ENCODE results near the gene LOXL4.

LOXL4 gene

DNA sequence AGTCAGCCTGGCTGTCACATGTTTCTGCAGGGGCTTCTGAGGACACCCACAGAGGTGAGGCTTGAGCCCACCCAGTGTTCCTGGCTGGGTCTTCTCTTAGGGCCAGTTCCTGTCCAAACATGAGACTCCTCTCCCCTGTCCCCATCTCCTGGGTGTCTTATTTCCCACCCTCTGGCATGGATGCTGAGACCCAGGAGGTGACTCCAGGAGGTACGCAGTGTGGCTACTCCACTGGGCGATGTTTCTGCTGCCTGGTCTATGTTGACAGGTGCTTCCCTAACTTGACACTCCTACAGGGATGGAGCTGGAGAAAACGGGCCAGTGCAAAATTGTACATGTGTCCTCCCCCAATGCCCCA, 26.3 kb upstream of the LOXL4 start:
- DNase-seq: no peak

DNA sequence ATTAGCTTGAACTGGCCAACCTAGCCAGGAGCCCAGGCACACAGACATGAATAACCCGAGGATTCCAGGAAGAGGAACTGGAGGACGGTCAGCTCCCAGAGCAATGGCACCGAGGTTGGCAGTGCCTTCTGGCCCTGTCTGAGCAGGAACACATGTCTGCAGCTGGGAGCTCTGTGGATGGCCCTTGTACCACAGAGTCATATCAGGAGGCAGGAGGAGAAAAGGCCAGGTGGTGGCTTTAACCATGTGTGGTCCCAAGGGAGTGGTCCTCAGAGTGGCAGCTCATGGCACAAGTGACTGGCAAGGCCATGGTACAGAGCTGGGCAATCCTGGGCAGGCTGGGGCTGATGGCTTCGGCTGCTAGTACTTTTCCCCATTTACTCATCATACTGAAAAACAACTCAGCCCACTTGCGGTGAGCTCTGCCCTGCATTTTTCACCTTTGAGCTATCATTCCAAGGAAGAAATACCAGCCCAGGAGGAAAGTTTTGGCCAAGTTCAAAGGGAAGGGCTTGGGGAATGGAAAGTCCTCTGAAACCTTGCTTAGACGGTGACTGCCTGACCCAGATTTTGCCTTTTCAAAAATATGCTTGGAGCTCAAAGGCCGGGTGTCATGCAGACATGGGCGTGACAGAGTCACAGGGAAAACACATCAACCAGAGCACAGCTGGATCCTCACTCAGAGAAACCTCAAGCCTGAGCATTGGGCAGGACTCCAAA, 25.7 kb upstream of the LOXL4 start:
- peak; percentile 34 for DNase-seq

DNA sequence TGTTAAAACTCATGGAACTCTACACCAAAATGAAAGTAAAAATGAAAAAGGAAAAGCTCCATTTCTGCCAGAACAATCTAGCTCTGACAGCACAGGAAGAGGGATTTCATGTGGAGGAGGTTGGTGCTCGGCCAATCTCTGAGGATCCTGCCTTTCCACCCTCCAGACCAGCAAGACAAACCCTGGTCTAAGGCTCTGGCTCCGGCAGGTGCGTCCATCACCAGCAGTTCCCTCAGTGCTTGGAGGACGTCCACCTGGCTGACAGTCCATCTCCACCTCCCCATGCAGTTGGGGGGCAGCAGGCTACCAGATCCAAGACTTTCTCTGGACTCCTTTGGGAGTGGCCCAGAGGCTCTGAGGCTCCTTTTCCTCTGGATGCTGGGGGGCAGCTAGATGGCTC, 25.0 kb upstream of the LOXL4 start:
- DNase-seq: no peak

DNA sequence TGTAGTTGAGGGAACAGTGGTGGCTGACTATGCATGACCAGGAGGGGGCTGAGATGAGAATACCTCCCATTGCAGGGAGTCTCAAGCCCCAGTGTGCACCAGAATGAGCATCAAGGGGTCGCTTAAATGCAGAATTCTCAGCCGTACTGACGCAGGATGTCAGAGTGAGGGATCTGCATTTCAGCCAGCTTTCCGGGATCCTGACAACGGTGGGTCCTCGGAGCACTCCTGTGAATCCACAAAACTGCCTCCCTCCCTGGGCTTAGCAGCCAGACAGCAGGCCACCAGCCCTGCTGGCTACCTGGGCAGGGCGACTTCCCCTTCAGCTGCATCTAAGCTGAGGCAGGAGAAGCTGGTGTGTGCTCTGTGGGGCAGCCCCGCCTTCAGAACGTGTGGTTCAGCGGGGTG, 21.8 kb upstream of the LOXL4 start:
- DNase-seq: no peak

DNA sequence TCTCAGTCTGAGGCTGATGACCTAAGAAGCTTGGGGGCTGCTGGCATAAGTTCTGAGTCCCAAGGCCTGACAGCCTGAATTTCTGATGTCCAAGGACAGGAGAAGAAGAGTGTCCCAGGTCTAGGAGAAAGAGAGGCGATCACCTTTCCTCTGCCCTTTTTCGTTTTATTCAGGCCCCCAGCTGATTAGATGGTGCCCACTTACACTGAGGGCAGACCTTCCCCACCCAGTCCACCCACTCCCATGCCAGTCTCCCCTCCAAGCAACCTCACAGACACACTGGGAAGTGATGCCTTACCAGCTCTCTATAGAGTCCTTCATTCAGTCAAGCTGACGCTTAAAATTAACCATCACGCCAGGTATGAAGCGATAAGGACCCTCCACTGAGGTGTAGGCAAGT, 19.3 kb upstream of the LOXL4 start:
- no peak for DNase-seq

DNA sequence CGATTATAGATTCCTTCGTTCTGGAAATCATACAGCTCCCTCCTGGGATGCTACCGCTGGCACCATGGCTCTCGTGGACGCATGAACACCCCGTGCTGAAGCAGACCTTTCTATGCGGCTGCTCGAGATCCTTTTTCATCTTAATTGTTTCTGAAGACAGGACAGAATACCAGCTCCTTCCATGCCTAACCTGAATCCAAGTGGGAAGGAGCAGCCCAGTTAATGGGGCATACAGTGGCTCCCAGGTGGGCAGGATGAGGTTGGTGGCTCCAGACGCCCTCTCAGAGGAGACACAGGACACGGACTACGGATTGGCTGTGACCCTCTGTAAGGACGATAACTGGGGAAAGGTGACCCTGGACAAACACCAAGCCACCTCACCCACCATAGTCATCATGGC, 18.4 kb upstream of the LOXL4 start:
- no peak for DNase-seq

DNA sequence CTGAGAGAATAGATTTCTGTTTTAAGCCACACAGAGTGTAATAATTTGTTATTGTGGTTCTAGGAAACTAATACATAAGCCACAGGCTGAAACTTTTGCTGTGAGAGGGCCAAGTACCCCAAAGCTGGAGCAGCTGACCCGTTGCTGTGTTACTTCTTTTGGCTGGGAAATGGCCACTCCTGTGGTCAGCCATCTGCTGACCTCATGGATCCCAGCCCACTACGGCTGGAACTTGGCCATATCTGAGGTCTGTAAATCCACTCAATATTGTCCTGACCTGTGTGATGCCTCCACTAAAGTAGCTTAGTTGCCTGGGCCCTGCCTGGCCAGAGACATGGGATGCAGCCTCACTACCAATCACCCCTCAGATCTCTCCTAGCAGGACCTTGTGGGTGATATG, 17.4 kb upstream of the LOXL4 start:
- DNase-seq: no peak

DNA sequence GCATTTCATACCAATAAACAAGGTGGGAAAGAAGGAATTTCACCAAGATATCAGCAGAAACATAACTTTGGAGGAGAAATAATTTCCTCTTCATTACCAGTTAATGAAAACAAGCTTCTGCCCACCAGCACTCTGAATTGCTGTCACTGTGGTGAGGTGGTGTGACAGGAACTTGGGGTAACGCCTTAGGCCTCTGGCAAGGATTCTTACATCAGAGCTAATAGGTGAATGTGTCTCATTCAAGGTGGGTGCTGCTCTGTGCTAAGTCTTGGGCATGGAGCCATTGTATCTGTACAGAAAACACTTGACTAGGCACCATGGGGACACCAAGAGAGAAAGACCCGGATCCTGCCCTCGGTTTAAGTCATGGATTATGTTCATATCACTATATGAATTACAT, 8.3 kb upstream of the LOXL4 start:
- DNase-seq: no peak

DNA sequence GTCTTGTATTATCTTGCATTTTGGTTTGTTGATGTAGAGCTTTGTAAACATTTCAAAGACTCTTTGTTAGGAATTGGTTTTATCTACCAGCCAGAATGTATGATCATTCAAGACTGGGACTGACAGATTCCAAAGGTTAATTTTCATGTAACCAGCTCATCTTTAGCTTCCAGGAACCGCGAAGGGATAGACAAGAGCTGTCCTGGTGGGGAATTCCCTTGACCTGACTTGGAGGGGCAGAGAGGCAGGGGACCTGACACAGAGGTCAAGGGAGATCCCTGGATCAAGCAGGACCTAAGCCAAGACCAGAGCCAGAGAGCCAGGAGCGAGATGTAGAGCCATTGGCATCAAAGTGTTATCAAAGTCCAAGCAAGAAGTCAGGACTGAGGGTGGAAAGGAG, 6.6 kb upstream of the LOXL4 start:
- DNase-seq: no peak

DNA sequence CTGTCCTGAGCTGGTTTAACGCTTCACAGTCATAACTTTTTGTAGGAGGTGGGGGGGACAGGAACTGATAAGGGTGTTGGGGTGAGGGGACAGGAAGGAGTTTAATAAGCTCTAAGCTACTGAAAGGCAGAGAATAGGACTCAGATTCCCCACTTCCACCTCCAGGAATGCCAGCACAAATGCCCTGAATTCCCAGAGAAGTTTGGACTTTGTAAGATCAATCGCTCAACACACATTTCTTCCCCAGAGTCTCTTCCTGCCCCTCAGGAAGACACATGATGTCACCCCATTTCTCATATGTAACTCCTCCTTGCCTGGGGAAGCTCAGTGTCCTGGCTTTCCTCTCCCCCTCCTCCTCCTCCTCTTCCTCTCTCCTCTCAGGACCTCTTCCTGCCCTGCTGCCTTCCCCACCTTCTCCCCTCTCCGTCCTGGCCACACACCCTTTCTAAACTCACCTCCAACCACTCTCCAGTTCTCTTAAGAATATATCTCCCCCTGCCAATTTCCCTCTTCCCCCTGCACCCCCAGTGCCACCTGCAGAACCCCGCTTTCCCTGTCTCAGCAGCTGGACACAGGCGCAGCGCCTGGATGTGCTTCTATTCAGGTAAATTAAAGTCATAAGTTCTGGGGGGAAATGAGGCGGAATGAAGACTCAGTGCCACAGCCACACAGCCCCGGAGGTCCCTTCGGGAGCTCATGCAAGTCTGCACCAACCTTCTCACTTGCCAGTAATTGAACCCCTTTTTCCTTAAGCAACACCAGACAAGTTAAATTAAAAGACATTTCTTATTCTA, 5.3 kb upstream of the LOXL4 start:
- DNase-seq: peak; percentile 14

DNA sequence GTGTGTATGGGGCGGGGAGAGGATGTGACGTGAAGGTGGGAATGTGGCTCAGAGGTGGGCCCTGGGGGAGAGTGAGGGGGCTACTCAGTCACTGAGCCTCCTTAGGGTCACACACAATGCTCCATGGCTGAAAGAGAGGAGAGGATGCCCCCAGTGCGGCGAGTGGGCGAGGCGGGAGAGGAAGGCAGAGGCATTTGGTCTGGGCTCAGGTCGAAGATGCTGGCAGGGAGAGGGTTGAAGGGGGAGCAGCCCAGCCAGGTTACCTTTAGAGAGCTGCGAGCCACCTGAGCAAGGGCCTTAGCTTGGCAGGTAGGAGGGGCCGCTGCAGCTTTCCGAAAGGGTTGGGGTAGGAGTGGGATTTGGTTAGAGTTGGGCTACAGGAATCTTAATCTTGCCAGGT, 4.7 kb upstream of the LOXL4 start:
- DNase-seq: no peak

DNA sequence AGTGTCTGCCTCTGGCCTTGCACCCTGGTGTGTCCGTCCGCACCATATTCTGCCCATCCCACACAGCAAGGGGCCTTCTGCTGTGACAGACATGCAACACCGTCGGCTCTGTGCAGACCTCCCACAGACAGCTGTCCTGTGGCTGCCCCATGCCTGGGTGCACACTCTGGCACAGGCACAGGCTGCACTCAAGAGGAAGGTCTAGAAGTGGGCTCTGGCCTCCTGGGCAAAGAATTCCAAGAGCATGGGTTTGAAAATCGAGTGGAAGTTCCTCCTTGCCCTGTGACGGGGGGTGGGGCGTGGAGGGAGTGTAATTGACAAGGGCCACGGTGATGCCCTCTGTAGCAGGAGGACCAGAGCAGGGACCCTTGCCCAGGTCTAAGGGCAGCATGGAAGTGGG, 4.3 kb upstream of the LOXL4 start:
- DNase-seq: no peak

DNA sequence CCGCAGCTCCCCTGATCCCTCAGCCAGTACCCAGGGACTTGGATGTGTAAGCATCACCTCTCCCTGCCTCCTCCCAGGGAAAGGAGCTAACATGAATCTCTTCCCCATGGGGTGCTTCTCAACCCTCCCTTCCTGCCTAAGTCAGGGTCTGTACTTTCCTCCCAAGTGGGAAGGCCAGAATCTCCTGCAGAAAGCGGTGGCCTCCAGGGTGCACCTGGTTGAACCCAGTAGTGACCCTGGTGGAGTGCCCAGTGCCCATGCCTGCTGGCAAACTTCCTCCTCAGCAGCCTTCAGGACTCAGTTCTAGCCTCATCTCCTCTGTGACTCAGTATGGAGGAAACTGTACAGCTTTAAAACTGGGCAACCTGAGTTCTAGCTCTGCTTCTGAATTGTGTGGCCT, 2.8 kb upstream of the LOXL4 start:
- no peak for DNase-seq

DNA sequence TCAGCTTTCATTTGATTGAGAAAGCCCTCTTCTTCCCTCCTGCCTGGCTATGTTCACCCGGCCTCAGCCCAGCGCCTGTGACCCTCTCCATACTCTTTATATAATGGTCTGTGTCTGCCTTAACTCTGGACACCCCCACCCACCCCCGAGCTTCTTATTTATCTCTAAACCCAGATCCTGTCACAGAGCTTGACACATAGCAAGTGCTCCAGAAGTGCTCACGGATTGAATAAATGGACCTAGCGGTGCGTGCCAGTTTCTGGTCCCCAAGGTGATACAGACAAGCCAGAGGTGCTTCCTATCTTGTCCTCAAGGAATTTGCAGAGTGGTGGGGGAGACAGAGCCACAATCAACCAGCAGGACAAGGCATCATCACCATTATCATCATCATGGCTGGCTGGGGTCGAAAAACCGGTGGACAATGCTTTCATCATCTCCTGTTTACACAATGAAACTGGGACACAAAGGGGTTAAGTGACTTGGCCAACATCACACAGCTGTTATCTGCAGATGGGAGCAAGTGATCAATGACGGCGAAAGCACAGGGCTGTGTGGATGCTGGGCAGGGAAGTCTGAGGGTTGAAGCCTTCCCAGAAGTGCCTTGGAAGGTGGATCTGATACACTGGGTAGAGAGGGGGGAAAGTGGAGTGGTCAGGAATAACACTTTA, 2.2 kb upstream of the LOXL4 start:
- no peak for DNase-seq

DNA sequence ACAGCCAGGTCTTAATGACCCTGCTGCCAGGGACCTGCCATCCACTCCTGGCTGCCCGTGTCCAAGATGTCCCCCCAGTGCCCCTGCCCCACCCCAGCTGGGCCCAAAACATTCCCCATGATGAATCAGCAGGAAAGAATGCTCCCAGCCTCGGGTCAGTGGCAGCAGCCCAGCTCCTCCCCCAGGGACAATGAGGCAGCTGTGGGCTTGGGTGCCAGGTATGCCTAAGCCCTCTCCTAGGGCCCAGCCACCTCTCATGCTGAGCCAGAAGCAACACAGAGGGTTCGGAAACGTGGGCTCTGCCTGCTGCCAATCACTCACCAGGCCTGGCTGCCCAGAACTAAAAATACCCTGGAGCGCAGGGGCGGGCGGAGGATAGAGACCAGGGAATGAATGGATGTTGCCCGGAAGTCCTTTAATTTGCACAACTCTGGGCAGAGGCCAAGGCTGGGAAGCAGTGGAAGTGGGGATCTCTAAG, 1.5 kb upstream of the LOXL4 start:
- DNase-seq: peak; percentile 84

DNA sequence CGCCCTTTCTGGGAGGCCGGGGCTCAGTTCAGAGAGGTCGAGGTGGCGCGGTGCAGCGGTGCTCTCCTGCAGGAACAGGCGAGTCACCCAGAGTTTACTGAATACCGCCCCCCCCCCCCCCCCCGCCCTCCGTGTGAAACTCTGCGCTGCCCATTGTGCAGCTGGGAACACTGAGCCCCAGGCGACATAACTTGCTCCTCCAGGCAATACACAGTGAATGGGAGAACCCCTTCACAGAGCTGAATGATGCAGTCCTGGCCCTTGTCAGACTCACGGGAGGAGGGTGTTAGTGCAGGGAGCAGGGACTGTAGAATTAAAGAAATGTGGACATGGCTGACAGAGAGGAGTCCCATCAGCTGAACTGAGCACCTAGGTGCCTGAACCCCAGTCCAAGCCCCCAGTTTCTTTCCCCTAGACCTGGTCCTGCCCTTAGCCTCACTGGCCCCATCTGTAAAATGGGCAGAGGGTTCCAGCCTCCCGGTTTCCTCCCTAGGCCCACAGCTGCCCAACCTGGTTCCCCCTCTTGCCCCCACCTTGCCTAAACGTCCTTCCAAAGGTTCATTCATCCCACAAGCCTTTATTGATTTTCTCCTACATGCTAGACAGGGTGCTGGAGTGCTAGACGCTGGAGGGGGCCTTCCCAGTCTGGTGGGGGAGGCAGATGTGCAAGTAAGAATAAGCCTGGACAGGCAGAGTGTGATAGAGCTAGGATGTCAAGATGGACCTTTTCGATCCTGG, 869 bp upstream of the LOXL4 start:
- no peak for DNase-seq

DNA sequence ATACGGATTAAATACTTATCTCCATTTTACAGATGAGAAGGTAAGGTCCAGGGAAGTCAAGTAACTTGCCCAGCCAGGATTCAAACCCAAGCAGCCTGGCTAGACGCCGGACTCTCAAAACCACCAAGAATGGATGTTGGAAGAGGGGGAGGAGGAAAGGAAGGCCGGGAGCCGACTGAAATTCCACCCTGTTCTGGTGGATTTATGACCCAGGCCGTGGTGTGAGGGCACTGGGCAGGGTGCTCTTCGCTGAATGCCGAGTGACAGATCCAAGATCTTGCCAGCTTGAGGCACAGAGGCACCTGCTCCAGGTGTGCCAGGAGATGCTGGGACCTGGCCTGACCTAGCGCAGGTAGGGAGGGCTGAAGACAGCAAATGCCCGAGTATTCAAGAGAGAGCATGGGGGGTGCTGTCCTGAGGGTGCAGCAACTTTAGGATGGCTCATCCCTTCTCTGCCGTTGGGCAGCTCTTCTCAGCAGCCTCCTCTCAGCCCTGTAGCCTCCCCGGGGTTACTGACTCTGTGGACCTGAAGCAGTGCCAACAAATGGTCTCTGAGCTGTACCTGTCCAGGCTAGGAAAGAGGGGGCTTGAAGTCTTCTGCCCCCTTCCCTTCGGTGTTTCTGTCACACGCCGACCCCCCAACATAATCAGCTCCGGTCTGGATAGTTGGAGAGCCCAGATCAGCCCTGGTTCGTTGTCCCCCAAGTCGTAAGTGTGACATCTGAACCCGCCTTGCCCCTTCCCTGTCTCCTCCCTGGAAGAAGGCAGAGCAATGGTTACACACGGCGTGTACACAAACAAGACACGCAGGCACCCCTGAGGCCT, 713 bp downstream of the LOXL4 start:
- DNase-seq: no peak

DNA sequence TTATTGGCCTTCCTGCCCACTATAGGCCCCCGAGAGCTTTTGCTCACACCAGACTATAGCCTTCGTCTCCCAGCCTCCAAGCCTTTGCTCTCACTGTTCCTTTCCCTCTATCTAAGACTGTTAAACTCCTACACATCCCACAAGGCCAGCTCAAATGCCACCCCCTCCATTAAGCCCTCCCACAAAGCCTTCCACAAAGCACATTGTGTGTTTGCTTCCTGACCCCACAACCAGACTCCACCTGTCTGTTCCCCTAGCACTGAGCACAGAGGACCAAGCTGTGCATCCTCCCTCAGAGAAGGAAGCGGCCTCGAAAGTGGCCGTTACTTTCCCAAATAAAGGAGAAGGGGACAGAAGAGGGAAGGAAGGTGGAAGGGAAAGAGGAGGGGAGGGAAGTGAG, 1.3 kb downstream of the LOXL4 start:
- DNase-seq: no peak

DNA sequence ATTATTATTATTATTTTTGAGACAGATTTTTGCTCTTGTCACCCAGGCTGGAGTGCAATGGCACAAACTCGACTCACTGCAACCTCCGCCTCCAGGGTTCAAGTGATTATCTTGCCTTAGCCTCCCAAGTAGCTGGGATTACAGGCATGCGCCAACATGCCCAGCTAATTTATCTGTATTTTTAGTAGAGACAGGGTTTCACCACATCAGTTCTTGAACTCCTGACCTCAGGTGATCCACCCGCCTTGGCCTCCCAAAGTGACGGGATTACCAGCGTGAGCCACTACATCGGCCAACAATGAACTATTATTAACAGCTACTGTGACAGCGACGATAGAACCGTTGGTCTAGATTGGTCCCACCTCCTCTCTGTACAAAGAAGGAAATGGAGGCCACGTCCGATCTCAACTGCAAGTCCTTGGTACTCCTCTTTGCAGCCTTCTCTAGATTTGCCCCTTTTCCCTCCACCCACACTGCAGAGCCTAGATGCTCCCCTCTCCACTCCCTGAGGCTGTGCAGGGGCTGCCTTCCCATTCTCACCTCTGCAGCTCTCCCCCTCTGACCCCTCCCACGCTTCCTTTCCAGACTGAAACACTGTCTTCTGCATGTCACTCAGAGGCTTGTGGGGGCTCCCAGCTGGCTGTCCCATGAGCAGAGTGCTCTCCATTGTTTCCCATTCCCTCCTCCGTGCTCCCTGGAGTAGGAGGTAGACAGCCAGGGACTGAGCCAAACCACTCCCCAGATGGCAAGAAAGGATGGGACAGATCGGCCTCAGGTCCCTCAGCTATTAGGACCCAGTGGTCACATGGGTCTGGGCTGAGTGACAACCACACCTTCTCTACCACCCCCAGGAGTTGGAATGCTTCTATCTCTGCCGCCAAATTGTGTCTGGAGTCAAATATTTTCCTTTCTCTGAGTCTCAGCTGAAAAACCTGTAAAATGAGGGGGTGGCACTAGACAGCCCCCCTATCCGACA, 2.3 kb downstream of the LOXL4 start:
- no peak for DNase-seq

DNA sequence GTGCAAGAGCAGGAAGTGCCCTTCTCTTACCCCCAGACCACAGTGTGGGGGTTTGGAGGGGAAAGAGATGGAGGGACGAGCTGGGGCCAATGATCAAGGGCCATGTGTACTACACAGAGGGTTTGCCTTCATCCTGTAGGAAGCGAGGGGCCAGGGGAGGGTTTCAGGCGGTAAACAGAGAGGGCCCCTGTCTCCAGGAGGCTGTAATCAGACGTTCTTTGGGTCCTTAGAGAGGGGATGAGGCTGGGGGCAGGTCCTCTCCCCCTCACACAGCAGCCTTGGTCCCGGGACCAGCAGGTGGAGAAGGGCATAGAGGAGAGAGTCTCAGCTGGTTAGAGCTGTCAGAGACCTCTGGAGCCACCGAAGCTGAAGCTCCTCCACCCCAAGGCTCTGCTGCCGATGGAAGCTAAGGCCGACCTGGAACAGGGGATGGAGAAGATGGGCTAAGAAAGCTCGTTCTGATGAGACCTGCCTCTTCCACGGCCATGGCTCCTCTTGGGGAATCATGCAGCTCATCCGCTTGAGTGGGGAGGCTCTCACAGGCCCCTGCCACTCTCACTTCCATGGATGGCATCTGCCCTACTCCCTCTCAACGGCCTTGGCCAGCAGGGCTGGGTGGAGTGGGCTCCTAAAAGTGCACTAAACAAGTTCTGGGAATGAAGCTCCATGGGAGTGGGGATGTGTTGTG, 3.5 kb downstream of the LOXL4 start:
- DNase-seq: no peak

DNA sequence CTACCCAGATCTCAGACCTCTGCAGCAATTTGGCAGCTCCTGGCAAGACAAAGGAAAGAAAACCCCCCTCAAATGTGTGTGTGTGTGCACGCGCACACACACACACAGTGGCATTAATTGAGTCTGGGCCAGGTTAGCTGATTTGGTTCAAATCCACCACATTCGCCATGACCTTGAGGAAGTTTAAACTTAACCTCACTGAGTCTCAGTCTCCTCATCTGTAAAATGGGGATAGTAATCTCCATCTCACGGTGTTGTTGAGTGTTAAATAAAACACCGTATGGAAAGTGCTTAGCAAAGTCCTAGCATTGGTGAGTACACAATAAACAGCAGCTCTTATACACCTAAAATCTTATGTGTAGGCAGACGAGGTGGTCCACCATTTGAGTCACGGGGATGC, 4.9 kb downstream of the LOXL4 start:
- no peak for DNase-seq
